HL-60 (cell line): ENCODE results near the gene IRF8.

ENCODE experiments used
- DNase-seq, 2 experiments: peaks; one replicate each; pipeline ENCODE4 v3.0.0-alpha.2; 2010 to 2020; ENCODE audit warnings: low read depth in 1 of 2, low spot score in 1 of 2
- H3K27ac ChIP-seq: fragments of 250-450 bp; sonication (Bioruptor Pico); replicated peaks from 2 replicates; pipeline ENCODE4 v1.5.1; 2020; ENCODE audit warnings: mild to moderate bottlenecking, moderate library complexity
- H3K27me3 ChIP-seq: fragments of 250-450 bp; sonication (Bioruptor Pico); 2 replicates; pipeline ENCODE4 v1.5.1; 2021; ENCODE audit warnings: mild to moderate bottlenecking, moderate library complexity; ENCODE audit not compliant: insufficient read depth, poor library complexity, severe bottlenecking
- H3K4me3 ChIP-seq: replicated peaks from 2 replicates; pipeline ENCODE4 v1.5.1; 2011; ENCODE audit warnings: mild to moderate bottlenecking, control low read depth, low read length; ENCODE audit not compliant: insufficient read depth
- GABPA ChIP-seq: IDR thresholded peaks from 2 replicates; pipeline ENCODE4 v1.6.1; 2012; ENCODE audit warnings: low read depth
- POLR2AphosphoS5 ChIP-seq: IDR thresholded peaks from 2 replicates; pipeline ENCODE4 v1.6.1; 2012; ENCODE audit warnings: low read depth
- SPI1 ChIP-seq: IDR thresholded peaks from 2 replicates; pipeline ENCODE4 v1.6.1; 2012; ENCODE audit warnings: low read depth, mild to moderate bottlenecking, borderline replicate concordance
- TF ChIP-seq, protein P1 (sequence below): IDR thresholded peaks from one replicate; pipeline ENCODE4 v1.5.1; 2011; ENCODE audit warnings: low read length, control low read depth, inconsistent platforms; ENCODE audit not compliant: insufficient read depth
- TF ChIP-seq, protein P2 (sequence below): IDR thresholded peaks from 2 replicates; pipeline ENCODE4 v1.6.1; 2012; ENCODE audit warnings: low read depth; ENCODE audit not compliant: insufficient replicate concordance

Gene IRF8

DNA sequence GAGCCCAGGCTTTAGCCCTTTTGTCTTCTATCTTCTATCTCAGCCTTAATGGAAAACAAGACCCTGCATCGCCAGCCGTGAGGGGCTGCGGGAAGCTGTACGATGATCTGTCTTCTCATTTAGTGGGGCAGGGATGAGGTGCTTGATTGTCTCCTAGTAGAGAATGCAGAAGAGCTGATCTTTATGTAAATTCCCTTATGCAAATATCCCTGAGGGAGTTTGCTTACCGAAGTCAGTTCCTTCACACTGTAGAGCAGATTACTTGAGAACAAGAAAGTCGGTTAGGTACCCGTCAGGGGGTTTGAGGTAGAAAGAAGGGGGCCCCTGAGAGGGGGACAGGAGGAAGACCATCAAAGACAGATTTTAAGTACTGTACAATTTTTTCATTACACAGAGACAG, 66.2 kb downstream of the IRF8 start:
- Histone ChIP-seq H3K27me3 (no peaks in the 10 kb centered on the region), H3K27ac (no peak overlapping the region), H3K4me3 (no peak overlapping the region)
- DNase-seq = no peak
- TF ChIP-seq, protein P1, sequence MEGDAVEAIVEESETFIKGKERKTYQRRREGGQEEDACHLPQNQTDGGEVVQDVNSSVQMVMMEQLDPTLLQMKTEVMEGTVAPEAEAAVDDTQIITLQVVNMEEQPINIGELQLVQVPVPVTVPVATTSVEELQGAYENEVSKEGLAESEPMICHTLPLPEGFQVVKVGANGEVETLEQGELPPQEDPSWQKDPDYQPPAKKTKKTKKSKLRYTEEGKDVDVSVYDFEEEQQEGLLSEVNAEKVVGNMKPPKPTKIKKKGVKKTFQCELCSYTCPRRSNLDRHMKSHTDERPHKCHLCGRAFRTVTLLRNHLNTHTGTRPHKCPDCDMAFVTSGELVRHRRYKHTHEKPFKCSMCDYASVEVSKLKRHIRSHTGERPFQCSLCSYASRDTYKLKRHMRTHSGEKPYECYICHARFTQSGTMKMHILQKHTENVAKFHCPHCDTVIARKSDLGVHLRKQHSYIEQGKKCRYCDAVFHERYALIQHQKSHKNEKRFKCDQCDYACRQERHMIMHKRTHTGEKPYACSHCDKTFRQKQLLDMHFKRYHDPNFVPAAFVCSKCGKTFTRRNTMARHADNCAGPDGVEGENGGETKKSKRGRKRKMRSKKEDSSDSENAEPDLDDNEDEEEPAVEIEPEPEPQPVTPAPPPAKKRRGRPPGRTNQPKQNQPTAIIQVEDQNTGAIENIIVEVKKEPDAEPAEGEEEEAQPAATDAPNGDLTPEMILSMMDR = no peak

DNA sequence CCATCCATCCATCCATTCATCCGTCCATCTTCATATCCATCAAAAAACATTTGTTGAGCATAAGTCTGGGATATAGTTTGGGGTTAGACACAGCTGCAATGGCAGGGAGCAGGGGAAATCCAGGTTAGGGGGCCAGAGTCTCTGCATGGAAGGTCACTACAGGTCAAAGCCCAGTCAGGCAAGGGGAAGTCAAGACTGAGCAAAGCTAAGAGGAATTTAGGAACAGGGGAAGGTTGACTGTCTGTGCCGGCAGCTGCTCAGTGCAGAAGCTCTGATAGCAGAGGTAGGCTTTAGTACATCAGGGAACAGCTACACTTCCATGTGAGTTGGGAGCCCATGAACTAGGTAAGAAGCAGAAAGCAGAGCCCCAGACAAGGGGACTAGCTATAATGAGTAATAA, 68.1 kb downstream of the IRF8 start:
- no peak for TF ChIP-seq GABPA
- no peak overlapping the region for H3K27ac ChIP-seq
- DNase-seq = no peak
- no peak overlapping the region for H3K4me3 ChIP-seq
- H3K27me3 ChIP-seq = no peaks in the 10 kb centered on the region

DNA sequence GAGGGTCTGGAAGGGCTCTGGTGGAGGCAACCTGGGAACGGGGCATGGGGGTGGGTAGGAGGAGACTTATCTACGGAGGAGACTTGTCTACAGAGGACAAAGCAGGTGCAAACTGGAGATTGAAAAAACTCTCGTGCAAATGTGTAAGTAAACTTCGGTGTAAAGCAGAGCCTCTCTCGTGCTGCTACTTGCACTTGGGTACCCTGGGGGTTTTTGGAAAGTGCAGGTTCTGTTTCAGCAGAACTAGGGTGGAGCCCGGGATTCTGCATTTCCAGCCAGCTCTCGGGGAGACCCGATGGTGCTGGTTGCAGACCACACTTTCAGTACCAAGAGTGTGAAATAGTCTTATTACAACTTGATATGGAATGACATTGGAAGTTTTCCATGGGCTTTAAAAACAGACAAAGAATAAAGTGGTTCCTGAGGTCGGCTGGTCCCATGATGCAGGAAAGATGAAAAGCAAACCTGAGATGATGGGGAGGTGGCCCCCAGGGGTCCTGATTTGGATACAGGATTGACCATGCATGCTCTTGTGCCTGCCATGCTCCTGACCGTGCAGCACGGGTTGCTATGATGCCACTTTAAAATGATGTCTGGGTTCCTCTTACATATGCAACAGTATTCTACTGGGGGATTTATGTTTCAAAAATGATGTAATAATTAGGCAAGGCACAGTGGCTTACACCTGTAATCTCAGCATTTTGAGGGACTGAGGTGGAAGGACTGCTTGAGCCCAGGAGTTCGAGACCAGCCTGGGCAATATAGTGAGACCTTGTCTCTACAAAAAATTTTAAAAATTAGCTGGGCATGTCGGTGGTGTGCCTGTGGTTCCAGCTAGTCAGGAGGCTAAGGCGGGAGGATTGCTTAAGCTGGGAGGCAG, 69.3 kb downstream of the IRF8 start:
- H3K4me3 ChIP-seq = no peak overlapping the region
- H3K27ac ChIP-seq = no peak overlapping the region
- DNase-seq = no peak
- TF ChIP-seq, protein P2, sequence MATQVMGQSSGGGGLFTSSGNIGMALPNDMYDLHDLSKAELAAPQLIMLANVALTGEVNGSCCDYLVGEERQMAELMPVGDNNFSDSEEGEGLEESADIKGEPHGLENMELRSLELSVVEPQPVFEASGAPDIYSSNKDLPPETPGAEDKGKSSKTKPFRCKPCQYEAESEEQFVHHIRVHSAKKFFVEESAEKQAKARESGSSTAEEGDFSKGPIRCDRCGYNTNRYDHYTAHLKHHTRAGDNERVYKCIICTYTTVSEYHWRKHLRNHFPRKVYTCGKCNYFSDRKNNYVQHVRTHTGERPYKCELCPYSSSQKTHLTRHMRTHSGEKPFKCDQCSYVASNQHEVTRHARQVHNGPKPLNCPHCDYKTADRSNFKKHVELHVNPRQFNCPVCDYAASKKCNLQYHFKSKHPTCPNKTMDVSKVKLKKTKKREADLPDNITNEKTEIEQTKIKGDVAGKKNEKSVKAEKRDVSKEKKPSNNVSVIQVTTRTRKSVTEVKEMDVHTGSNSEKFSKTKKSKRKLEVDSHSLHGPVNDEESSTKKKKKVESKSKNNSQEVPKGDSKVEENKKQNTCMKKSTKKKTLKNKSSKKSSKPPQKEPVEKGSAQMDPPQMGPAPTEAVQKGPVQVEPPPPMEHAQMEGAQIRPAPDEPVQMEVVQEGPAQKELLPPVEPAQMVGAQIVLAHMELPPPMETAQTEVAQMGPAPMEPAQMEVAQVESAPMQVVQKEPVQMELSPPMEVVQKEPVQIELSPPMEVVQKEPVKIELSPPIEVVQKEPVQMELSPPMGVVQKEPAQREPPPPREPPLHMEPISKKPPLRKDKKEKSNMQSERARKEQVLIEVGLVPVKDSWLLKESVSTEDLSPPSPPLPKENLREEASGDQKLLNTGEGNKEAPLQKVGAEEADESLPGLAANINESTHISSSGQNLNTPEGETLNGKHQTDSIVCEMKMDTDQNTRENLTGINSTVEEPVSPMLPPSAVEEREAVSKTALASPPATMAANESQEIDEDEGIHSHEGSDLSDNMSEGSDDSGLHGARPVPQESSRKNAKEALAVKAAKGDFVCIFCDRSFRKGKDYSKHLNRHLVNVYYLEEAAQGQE = no peak
- TF ChIP-seq POLR2AphosphoS5 (no peak), GABPA (no peak), SPI1 (no peak)
- TF ChIP-seq, protein P1 = no peak
- H3K27me3 ChIP-seq = no peaks in the 10 kb centered on the region

DNA sequence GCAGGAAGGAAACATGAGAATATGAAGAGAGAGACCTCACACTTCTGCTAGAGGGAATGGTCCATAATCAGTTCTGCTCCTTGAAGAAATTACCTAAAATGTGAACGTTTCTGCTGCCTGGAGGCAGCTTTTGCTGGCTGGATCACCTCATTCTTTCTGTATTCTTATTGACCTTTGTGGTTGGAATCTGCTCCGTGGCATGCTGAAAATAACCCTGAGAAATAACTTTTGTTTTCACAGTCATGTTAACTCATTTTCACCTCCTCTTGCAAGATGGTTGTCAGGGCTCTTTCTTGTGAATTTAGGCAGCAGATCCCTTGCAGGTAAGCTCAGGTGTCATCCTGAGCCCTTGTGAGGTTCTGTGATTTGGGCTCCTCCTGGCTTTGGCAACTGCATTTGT, 70.2 kb downstream of the IRF8 start:
- Histone ChIP-seq H3K27ac (no peak overlapping the region), H3K27me3 (no peaks in the 10 kb centered on the region)

More for the DNA sequence above, 70.2 kb downstream of the IRF8 start:
- TF ChIP-seq POLR2AphosphoS5 = no peak
- TF ChIP-seq, protein P2 = no peak
- TF ChIP-seq GABPA = no peak
- TF ChIP-seq SPI1 = no peak
- TF ChIP-seq, protein P1 = no peak
- no peak for DNase-seq
- no peak overlapping the region for H3K4me3 ChIP-seq
